COLO829 (cell line): ENCODE results near the gene LNPK.
A peak's percentile ranks its signal among the peaks of the same experiment; 100 is the strongest.
"Not testable (repeated sequence)": the region's sequence is repeated elsewhere in the genome, so short reads cannot be mapped to it uniquely, and the experiment has no call there.

Source experiments
- DNase-seq: peaks from one replicate; pipeline ENCODE4 v3.0.0; 2012; ENCODE audit warnings: low spot score

The LNPK gene

GRCh38 chr2:176001916-176002687, at the start of gene LNPK:
Gene LNPK (minus strand): TSS chr2:176002267. CDS start chr2:175995584, 6,683 bp downstream.
- peak; percentile 84 for DNase-seq

- DNase-seq, result no peak
These were observed 37.3 kb upstream of the LNPK start for GRCh38 chr2:176039375-176039774.

GRCh38 chr2:176038694-176039093, 36.6 kb upstream of the LNPK start:
- DNase-seq, result no peak

GRCh38 chr2:176035013-176035691, 33.1 kb upstream of the LNPK start:
- no peak for DNase-seq

- DNase-seq, result no peak
These were observed 25.7 kb upstream of the LNPK start for GRCh38 chr2:176027806-176028205.

GRCh38 chr2:176025932-176026331, 23.9 kb upstream of the LNPK start:
- DNase-seq, result no peak

GRCh38 chr2:176024083-176024482, 22.0 kb upstream of the LNPK start:
- DNase-seq, result no peak

GRCh38 chr2:176022048-176022447, 20.0 kb upstream of the LNPK start:
- no peak for DNase-seq

GRCh38 chr2:176020400-176020799, 18.3 kb upstream of the LNPK start:
- DNase-seq, result no peak

- DNase-seq, result no peak
These were observed 16.6 kb upstream of the LNPK start for GRCh38 chr2:176018708-176019107.

GRCh38 chr2:176009445-176009844, 7.4 kb upstream of the LNPK start:
- DNase-seq, result no peak

GRCh38 chr2:176004934-176005333, 2.9 kb upstream of the LNPK start:
- no peak for DNase-seq

- DNase-seq, result no peak
These were observed 1.9 kb upstream of the LNPK start for GRCh38 chr2:176003958-176004357.

GRCh38 chr2:176002688-176003210, 682 bp upstream of the LNPK start:
- DNase-seq, result no peak

- no peak for DNase-seq
These were observed 669 bp downstream of the LNPK start for GRCh38 chr2:176001281-176001915.

- no peak for DNase-seq
These were observed 2.7 kb downstream of the LNPK start for GRCh38 chr2:175999283-175999819.

GRCh38 chr2:175990099-175990498, 12.0 kb downstream of the LNPK start:
- DNase-seq, result no peak

- DNase-seq, result not testable (repeated sequence)
These were observed 14.9 kb downstream of the LNPK start for GRCh38 chr2:175987126-175987525.

- no peak for DNase-seq
These were observed 17.2 kb downstream of the LNPK start for GRCh38 chr2:175984846-175985245.

GRCh38 chr2:175981551-175981950, 20.5 kb downstream of the LNPK start:
- no peak for DNase-seq

GRCh38 chr2:175976391-175977157, 25.5 kb downstream of the LNPK start:
- DNase-seq, result no peak

GRCh38 chr2:175973373-175973772, 28.7 kb downstream of the LNPK start:
- no peak for DNase-seq
